ENCODE measurements around the gene HLA-DQA1.
"Not testable (repeated sequence)": the region's sequence is repeated elsewhere in the genome, so short reads cannot be mapped to it uniquely, and the experiment has no call there.

Gene HLA-DQA1

GRCh38 chr6:32637219-32637880, at the start of gene HLA-DQA1:
HLA-DQA1 (plus strand) TSS chr6:32637406; CDS start chr6:32637459, 53 bp downstream.
- DNase-seq (ENCODE audit: low spot score) = no peak

GRCh38 chr6:32588156-32588555, 49.0 kb upstream of the HLA-DQA1 start:
- no peak for DNase-seq (ENCODE audit: low spot score)

GRCh38 chr6:32589596-32590449, 47.4 kb upstream of the HLA-DQA1 start, which contains the start of gene HLA-DRB1:
HLA-DRB1 (minus strand) TSS chr6:32589848; CDS start chr6:32589742, 106 bp downstream.
- DNase-seq (ENCODE audit: low spot score) = no peak

- not testable (repeated sequence) for DNase-seq (ENCODE audit: low spot score)
Measured at GRCh38 chr6:32590713-32591112, 46.5 kb upstream of the HLA-DQA1 start.

GRCh38 chr6:32597024-32597423, 40.2 kb upstream of the HLA-DQA1 start:
- no peak for DNase-seq (ENCODE audit: low spot score)

GRCh38 chr6:32602383-32602782, 34.8 kb upstream of the HLA-DQA1 start:
- DNase-seq (ENCODE audit: low spot score) = no peak

- DNase-seq (ENCODE audit: low spot score) = no peak
Measured at GRCh38 chr6:32603222-32603621, 34.0 kb upstream of the HLA-DQA1 start.

- DNase-seq (ENCODE audit: low spot score) = peak; percentile 27
Measured at GRCh38 chr6:32603888-32604287, 33.3 kb upstream of the HLA-DQA1 start.

GRCh38 chr6:32604434-32604877, 32.8 kb upstream of the HLA-DQA1 start:
- DNase-seq (ENCODE audit: low spot score) = peak; percentile 12

GRCh38 chr6:32607263-32607987, 29.8 kb upstream of the HLA-DQA1 start:
- no peak for DNase-seq (ENCODE audit: low spot score)

- no peak for DNase-seq (ENCODE audit: low spot score)
Measured at GRCh38 chr6:32607988-32608298, 29.3 kb upstream of the HLA-DQA1 start.

GRCh38 chr6:32608362-32608761, 28.8 kb upstream of the HLA-DQA1 start:
- no peak for DNase-seq (ENCODE audit: low spot score)

GRCh38 chr6:32609391-32609730, 27.8 kb upstream of the HLA-DQA1 start:
- no peak for DNase-seq (ENCODE audit: low spot score)

- peak; percentile 77 for DNase-seq (ENCODE audit: low spot score)
Measured at GRCh38 chr6:32609731-32610640, 27.2 kb upstream of the HLA-DQA1 start.

- DNase-seq (ENCODE audit: low spot score) = no peak
Measured at GRCh38 chr6:32610682-32611296, 26.4 kb upstream of the HLA-DQA1 start.

GRCh38 chr6:32613475-32613874, 23.7 kb upstream of the HLA-DQA1 start:
- DNase-seq (ENCODE audit: low spot score) = peak; percentile 45

- DNase-seq (ENCODE audit: low spot score) = no peak
Measured at GRCh38 chr6:32614366-32615081, 22.7 kb upstream of the HLA-DQA1 start.

GRCh38 chr6:32615885-32616532, 21.2 kb upstream of the HLA-DQA1 start:
- DNase-seq (ENCODE audit: low spot score) = no peak

GRCh38 chr6:32617751-32618150, 19.5 kb upstream of the HLA-DQA1 start:
- DNase-seq (ENCODE audit: low spot score) = no peak

- DNase-seq (ENCODE audit: low spot score) = no peak
Measured at GRCh38 chr6:32621372-32621771, 15.8 kb upstream of the HLA-DQA1 start.

Data from kidney capillary endothelial cell (primary cell).